NCI-H82 (cell line): ENCODE results near the gene RAB15.

Experiments
- DNase-seq: peaks from one replicate; lab custom pipeline; 2025; lab: John Stamatoyannopoulos, UW

RAB15 gene

GRCh38 chr14:64955297-64955696, 16.8 kb downstream of the RAB15 start:
- DNase-seq = no peak

GRCh38 chr14:64954491-64955240, 17.5 kb downstream of the RAB15 start:
- no peak for DNase-seq

DNA sequence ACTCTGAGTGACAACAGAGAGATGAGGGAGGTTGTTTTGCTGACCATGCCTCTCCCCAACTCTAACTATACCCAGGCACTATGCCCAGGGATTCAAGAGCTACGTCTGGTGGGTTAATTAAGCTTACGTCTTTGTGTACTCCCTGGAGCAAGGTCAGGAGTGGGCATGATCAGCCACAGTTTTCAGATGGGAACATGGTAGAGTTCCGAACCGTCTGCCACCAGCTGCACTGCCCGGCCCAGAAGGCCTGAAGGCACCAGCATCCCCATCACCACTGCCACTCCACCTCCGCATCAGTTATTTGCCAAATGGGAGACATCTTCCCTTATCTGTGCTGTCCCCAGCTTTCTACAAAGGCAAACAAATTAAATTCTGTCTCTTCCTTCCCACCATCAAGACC, 18.5 kb downstream of the RAB15 start:
- DNase-seq = no peak

DNA sequence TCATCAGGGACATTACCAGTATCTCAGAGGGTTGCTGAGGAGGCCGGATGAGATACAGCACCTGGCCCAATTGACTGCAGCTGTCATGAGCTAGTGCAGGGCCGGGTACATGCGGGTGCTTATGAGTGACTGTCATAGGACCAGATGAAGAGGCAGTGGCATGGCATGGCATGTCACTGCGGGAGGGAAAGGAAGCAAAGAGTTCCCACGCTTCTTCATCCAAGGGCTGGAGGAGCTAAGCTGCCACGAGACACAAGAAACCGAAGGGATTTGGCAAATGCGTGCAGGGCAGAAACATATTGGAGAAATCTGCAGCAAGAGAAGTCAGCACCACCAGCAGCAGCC, 18.9 kb downstream of the RAB15 start:
- DNase-seq = no peak

DNA sequence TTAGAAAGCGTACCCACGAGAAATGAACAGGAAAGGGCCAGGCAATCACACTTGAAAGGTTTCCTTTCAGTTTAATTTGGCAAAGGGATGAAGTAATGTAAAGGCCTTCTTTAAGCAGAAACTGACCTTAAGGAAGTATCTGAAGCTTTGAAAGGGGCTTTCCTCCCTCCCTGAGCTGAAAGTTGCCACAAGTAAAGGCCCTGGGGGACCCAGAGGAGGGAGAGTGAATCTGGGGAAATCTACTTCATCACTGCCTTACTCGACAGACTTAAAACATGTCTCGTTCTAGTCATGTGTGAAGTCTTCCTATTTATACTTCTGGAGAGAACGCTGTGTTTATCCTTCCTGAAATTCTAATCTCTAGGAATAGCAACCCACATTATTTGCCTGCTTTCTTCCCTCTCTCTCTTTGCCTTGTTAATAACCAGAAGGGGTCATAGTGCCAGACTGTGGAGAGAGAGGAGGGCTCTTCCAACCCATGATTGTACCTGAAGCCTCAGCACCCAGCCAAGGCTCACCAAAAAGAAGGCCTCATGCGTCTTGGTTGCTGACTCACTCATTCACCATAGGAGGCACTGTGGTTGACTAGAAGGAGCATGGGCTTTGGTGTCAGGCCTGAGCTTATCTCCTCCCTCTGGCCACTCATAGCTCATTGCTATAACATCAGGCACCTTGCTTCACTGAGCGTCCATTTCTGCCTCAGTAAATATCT, 19.4 kb downstream of the RAB15 start:
- peak; percentile 12 for DNase-seq

GRCh38 chr14:64951724-64952123, 20.4 kb downstream of the RAB15 start:
- DNase-seq = no peak

DNA sequence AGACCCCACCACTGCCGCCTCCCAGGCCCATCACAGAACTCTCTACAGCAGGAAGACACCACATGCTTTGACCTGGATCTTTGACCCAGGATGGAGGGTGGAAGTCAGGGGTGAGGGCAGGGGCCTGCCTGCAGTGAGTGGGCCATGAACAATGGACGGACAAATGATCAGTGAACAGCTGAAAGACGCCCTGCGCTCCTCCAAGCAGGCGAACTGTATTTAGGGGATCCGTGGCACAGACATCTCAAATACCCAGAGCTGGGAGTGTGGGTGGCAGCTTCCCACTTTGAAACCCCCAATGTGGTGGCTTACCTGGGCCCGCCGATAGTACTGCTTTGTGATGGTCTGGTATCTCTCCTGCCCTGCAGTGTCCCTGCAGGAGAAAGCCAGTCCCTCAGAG, 20.8 kb downstream of the RAB15 start:
- DNase-seq = no peak

GRCh38 chr14:64950889-64951288, 21.2 kb downstream of the RAB15 start:
- DNase-seq = no peak

- no peak for DNase-seq
Measured at GRCh38 chr14:64948612-64949210, 23.4 kb downstream of the RAB15 start.

- DNase-seq = no peak
Measured at GRCh38 chr14:64947710-64948611, 24.2 kb downstream of the RAB15 start.

- no peak for DNase-seq
Measured at GRCh38 chr14:64946310-64947045, 25.7 kb downstream of the RAB15 start.

- DNase-seq = no peak
Measured at GRCh38 chr14:64945431-64946178, 26.5 kb downstream of the RAB15 start.

- DNase-seq = no peak
Measured at GRCh38 chr14:64944861-64945260, 27.3 kb downstream of the RAB15 start.

- peak; percentile 9 for DNase-seq
Measured at GRCh38 chr14:64944041-64944440, 28.1 kb downstream of the RAB15 start.

DNA sequence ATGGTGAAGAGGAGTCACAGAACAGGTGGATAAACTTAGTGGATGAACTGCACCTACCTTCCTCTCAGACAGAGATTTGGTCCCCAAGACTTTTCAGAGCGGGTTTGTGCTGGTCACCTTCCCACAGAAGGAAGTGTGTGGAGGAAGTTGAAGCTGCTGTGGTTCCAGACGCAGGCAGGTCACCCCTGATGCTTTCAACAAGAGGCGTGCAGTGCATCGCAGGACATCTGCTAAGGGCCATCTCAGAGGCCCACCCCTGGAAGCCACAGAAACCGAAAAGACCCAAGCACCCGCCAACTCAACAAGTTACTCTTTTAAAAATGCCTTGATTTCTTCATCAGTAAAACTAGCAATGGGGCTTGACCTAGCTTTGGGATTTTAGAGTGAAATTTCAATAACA, 28.6 kb downstream of the RAB15 start:
- no peak for DNase-seq

GRCh38 chr14:64942531-64943111, 29.5 kb downstream of the RAB15 start, which contains the start of gene GPX2:
GPX2 (minus strand) TSS chr14:64942745; CDS start chr14:64942726, 19 bp downstream.
- DNase-seq = no peak

DNA sequence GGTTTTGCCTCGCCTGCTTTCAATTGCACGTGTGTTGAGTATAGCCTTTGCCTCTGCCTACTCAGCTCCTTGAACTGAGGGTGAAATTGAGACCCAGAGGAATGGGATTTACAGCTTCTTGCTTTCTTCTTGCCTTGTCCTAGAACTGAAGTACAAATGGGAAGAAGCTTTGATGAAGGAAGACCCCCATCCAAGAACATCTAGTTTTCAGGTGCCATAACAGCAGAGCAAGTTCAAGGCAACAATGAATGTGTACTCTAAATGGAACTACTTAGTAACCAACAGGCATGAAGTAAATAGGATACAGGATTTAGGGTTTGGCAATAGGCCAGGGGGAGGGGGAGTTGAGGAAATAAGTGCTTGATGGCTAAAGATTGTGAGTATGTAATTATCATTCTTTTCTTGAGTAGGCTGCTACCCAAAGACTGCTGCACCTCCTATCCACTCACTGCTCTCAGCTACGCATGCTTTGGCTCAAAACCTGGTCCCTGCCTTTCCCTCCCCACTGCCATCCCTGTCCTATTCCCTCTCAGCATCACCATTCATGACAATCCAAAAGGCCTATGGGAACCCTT, 31.7 kb downstream of the RAB15 start:
- DNase-seq = peak; percentile 36

- DNase-seq = no peak
Measured at GRCh38 chr14:64939817-64940190, 32.3 kb downstream of the RAB15 start.

- DNase-seq = no peak
Measured at GRCh38 chr14:64938972-64939816, 32.9 kb downstream of the RAB15 start.
